RWPE2 (cell line): ENCODE measurements around the gene NRG3.
A peak's percentile ranks its signal among the peaks of the same experiment; 100 is the strongest.

ENCODE experiments used
- ATAC-seq: fragments of 200-7000 bp; cut with Tn5 transposase; 3 replicates; pipeline ENCODE4 v1.9.1; 2021; ENCODE audit warnings: low read depth
- DNase-seq: peaks from one replicate; pipeline ENCODE4 v3.0.0-alpha.2; 2020; ENCODE audit warnings: low spot score
- H3K27ac ChIP-seq: fragments of 450-650 bp; 2 replicates; pipeline ENCODE4 v1.5.1; 2017; ENCODE audit warnings: mild to moderate bottlenecking; ENCODE audit not compliant: poor library complexity, severe bottlenecking
- H3K27me3 ChIP-seq: fragments of 250-450 bp; sonication (Bioruptor Pico); 2 replicates; pipeline ENCODE4 v1.5.1; 2021; ENCODE audit warnings: mild to moderate bottlenecking, moderate library complexity; ENCODE audit not compliant: insufficient read depth, poor library complexity, severe bottlenecking
- H3K36me3 ChIP-seq: fragments of 250-450 bp; sonication (Bioruptor Pico); 2 replicates; pipeline ENCODE4 v1.5.1; 2020; ENCODE audit warnings: low read depth, mild to moderate bottlenecking, moderate library complexity
- H3K4me1 ChIP-seq: fragments of 250-450 bp; sonication (Bioruptor Pico); 2 replicates; pipeline ENCODE4 v1.5.1; 2021; ENCODE audit warnings: mild to moderate bottlenecking, moderate library complexity; ENCODE audit not compliant: insufficient read depth, poor library complexity, severe bottlenecking
- H3K4me3 ChIP-seq: fragments of 250-450 bp; sonication (Bioruptor Pico); 2 replicates; pipeline ENCODE4 v1.5.1; 2021; ENCODE audit warnings: mild to moderate bottlenecking, moderate library complexity; ENCODE audit not compliant: severe bottlenecking
- H3K9me3 ChIP-seq: fragments of 250-450 bp; sonication (Bioruptor Pico); 2 replicates; pipeline ENCODE4 v1.5.1; 2021; ENCODE audit warnings: mild to moderate bottlenecking, moderate library complexity; ENCODE audit not compliant: severe bottlenecking
- CTCF ChIP-seq: fragments of 450-650 bp; IDR thresholded peaks from one replicate; pipeline ENCODE4 v1.5.1; 2017; ENCODE audit warnings: mild to moderate bottlenecking, moderate library complexity; ENCODE audit not compliant: poor library complexity, severe bottlenecking

The NRG3 gene

GRCh38 chr10:82968533-82968932 lies 1093.5 kb downstream of the NRG3 start:
- no peak for DNase-seq
- Histone ChIP-seq H3K36me3 (no peaks in the 10 kb centered on the region), H3K4me1 (no peaks in the 10 kb centered on the region), H3K27ac (no peak overlapping the region), H3K27me3 (no peaks in the 10 kb centered on the region), H3K9me3 (no peaks in the 10 kb centered on the region), H3K4me3 (no peak overlapping the region)
- ATAC-seq, result no peak
- TF ChIP-seq CTCF, result no peak

GRCh38 chr10:82969405-82969804 lies 1094.4 kb downstream of the NRG3 start:
- peak; percentile 58 for TF ChIP-seq CTCF
- no peak overlapping the region for H3K27ac ChIP-seq
- H3K4me3 ChIP-seq, result no peak overlapping the region
- H3K36me3 ChIP-seq, result no peaks in the 10 kb centered on the region
- no peaks in the 10 kb centered on the region for H3K4me1 ChIP-seq
- no peaks in the 10 kb centered on the region for H3K9me3 ChIP-seq
- H3K27me3 ChIP-seq, result no peaks in the 10 kb centered on the region
- DNase-seq (no peak), ATAC-seq (no peak)

GRCh38 chr10:82980321-82980720 lies 1105.3 kb downstream of the NRG3 start:
- no peak for TF ChIP-seq CTCF
- no peaks in the 10 kb centered on the region for H3K36me3 ChIP-seq
- ATAC-seq, result no peak
- H3K4me3 ChIP-seq, result no peak overlapping the region
- H3K27ac ChIP-seq, result no peak overlapping the region
- no peaks in the 10 kb centered on the region for H3K9me3 ChIP-seq
- no peaks in the 10 kb centered on the region for H3K4me1 ChIP-seq
- DNase-seq, result no peak
- no peaks in the 10 kb centered on the region for H3K27me3 ChIP-seq

GRCh38 chr10:82981137-82981723 lies 1106.2 kb downstream of the NRG3 start:
- peak overlapping the region; percentile 65 for H3K27ac ChIP-seq
- no peak for TF ChIP-seq CTCF
- ATAC-seq (no peak), DNase-seq (no peak)
- H3K36me3 ChIP-seq, result no peaks in the 10 kb centered on the region
- no peak overlapping the region for H3K4me3 ChIP-seq
- no peaks in the 10 kb centered on the region for H3K4me1 ChIP-seq
- no peaks in the 10 kb centered on the region for H3K9me3 ChIP-seq
- no peaks in the 10 kb centered on the region for H3K27me3 ChIP-seq

GRCh38 chr10:82982110-82982608 lies 1107.2 kb downstream of the NRG3 start:
- no peak for DNase-seq
- peak; percentile 96 for ATAC-seq
- Histone ChIP-seq H3K9me3 (no peaks in the 10 kb centered on the region), H3K4me1 (no peaks in the 10 kb centered on the region), H3K27ac (peak overlapping the region; percentile 65), H3K27me3 (peaks cover 3% of the 10 kb centered on the region), H3K36me3 (no peaks in the 10 kb centered on the region), H3K4me3 (no peak overlapping the region)
- no peak for TF ChIP-seq CTCF
